Mucosa of descending colon (tissue), 3 donors: ENCODE data around the gene STUB1. TPM values are rescaled to one million over a fixed set of nuclear protein-coding genes. Genes with fewer than 3 reads are reported as not detected.

Source experiments
- ATAC-seq: fragments of 200-7000 bp; cut with Tn5 transposase; one replicate; pipeline ENCODE4 v1.9.1; 2020; ENCODE audit warnings: mild to moderate bottlenecking, moderate library complexity
- DNase-seq, 3 donors: peaks; one replicate each; pipeline ENCODE4 v3.0.0-alpha.2; 2020
- H3K36me3 ChIP-seq: fragments of 200-600 bp; one replicate; pipeline ENCODE4 v1.8.0; 2021; ENCODE audit warnings: low read depth, mild to moderate bottlenecking
- H3K4me1 ChIP-seq: fragments of 200-600 bp; one replicate; pipeline ENCODE4 v1.8.0; 2021; ENCODE audit warnings: low read depth, mild to moderate bottlenecking
- H3K4me3 ChIP-seq: fragments of 200-600 bp; one replicate; pipeline ENCODE4 v1.8.0; 2021; ENCODE audit warnings: mild to moderate bottlenecking
- H3K9me3 ChIP-seq: fragments of 200-600 bp; one replicate; pipeline ENCODE4 v1.8.0; 2021; ENCODE audit warnings: mild to moderate bottlenecking
- intact Hi-C, 2 donors: fragments of 100-400 bp; cut with DNase I in 1 of 2; cut with micrococcal nuclease in 1 of 2; formaldehyde crosslinking; loops; one replicate each; pipeline versions ENCODE4 v1.11.0 to v1.11.1; 2022; cut with DNase I, micrococcal nuclease
- total RNA-seq, 3 donors: library from RNA; stranded (reverse); fragmentation: NEBNext Ultra II Directional in 2 of 3; extraction: Animal tissue kit (Norgen Biotek cat#: 25700) in 2 of 3; gene quantifications; one replicate each; pipeline versions ENCODE4 v1.2.1 to v1.2.4, GENCODE V29; 2021 to 2023
- TF ChIP-seq, protein P1 (sequence below): fragments of 200-600 bp; IDR thresholded peaks from one replicate; pipeline ENCODE4 v1.8.0; 2022; ENCODE audit warnings: antibody characterized with exemption, mild to moderate bottlenecking
- donor health status: DM: no; HTN: no; CAD: no; lungs with moderate emphysema.
- donor health status: DM: no; HTN: no; CAD: no.
- donor health status: DM: no; HTN: yes; CAD: no.

STUB1 gene
- total RNA-seq, 3 donors from 2014 or later, result 77.8 to 119 (median 108) TPM

DNA sequence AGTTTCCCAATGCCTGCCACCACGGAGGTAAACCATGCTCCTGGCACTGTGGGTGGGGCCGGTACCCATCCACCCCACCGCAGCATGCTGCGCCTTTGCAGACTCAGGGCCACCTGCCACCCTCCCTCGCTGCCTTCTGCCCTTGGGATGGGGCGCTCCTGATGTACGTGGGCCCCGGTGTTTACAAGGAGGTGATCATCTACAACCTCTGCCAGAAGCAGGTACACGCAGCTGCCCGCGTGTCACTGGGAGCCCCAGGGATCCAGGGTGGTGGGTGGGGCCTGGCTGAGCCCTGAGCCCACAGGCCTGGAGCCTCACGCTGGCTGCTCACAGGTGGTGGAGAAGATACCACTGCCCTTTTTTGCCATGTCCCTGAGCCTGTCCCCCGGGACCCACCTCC is 13.6 kb upstream of the STUB1 start:
- H3K4me1 ChIP-seq, result peaks cover 8% of the 10 kb centered on the region
- DNase-seq (peak in 1 of 3 donors; percentile 33), ATAC-seq (no peak)
- peaks cover 7% of the 10 kb centered on the region for H3K36me3 ChIP-seq
- no peaks in the 10 kb centered on the region for H3K9me3 ChIP-seq
- TF ChIP-seq, protein P1, sequence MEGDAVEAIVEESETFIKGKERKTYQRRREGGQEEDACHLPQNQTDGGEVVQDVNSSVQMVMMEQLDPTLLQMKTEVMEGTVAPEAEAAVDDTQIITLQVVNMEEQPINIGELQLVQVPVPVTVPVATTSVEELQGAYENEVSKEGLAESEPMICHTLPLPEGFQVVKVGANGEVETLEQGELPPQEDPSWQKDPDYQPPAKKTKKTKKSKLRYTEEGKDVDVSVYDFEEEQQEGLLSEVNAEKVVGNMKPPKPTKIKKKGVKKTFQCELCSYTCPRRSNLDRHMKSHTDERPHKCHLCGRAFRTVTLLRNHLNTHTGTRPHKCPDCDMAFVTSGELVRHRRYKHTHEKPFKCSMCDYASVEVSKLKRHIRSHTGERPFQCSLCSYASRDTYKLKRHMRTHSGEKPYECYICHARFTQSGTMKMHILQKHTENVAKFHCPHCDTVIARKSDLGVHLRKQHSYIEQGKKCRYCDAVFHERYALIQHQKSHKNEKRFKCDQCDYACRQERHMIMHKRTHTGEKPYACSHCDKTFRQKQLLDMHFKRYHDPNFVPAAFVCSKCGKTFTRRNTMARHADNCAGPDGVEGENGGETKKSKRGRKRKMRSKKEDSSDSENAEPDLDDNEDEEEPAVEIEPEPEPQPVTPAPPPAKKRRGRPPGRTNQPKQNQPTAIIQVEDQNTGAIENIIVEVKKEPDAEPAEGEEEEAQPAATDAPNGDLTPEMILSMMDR, result no peak
- intact Hi-C loops, result loop anchor here (10.0 kb wide), 1 partner anchor 92 kb away; no protein-coding TSS in a partner anchor
- H3K4me3 ChIP-seq, result no peak overlapping the region

DNA sequence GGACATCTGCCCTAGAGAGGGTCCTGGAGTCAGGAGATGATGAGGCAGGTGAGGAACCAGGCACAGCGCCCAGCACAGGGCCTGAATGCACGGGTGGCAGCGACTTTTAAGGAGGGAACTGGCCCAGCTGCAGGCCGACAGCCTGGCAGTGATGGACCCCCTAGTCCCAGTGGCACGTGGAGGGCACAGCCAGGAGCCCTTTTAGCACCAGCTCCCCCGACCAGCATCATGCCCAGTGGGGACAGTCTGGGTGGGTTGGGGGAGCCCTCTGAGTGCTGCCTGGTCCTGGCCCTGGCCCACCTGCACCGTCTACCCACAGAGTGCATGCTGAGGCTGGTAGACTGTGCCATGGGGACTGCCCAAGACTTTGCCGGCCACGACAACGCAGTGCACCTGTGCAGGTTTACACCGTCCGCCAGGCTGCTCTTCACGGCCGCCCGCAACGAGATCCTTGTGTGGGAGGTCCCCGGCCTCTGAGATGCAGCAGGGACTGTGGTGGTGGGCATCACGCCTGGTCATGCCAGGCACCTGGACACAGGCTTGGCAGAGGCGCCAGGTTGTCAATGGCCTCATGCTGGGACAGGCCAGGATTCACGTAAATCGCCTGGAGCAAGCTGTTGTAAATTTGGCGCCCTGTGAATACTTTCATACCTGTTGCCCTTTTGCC is 13.0 kb upstream of the STUB1 start:
- DNase-seq (peak in 1 of 3 donors; percentile 56), ATAC-seq (no peak)
- Histone ChIP-seq H3K9me3 (no peaks in the 10 kb centered on the region), H3K4me1 (peaks cover 8% of the 10 kb centered on the region), H3K4me3 (no peak overlapping the region), H3K36me3 (peaks cover 9% of the 10 kb centered on the region)
- intact Hi-C loops, result loop anchor here (10.0 kb wide), 1 partner anchor 92 kb away; no protein-coding TSS in a partner anchor
- TF ChIP-seq, protein P1, result no peak

DNA sequence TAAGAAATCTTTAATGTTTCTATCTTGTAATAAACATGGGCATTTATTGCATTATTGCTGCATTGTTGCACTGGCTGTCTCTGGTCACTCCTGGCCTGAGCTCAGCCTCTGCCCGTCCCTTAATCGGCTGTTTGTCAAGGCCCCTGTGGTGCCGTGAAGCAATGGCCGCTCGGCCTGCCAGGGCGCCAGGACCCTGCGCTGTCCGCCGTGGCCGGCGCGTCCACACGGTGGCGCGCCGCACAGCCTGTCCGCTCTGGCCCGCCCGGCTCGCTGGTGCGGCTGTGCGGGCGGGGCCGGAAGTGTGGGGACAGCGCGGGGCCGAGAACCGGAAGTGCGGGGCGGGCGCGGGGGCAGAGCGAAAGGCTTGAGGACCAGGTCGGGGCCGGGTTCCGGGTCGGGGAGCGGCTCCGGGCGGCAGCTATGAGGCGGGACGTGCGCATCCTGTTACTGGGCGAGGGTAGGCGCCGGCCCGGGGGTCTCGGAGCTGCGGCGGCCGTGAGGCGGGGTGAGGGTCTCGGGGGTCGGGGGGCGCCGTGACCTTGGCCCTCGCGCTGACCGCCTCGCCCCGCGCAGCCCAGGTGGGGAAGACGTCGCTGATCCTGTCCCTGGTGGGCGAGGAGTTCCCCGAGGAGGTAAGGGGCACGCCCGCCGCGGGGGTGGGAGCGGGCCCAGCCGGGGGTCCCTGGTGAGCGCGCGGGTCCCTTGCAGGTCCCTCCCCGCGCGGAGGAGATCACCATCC is 12.3 kb upstream of the STUB1 start, which contains the start of gene RHOT2:
RHOT2 (plus strand) TSS at position 353 of the 739 bp plus-strand sequence; CDS start at position 421, 68 bp downstream.
- peak; percentile 97 for ATAC-seq
- TF ChIP-seq, protein P1, result peak; percentile 96
- H3K4me1 ChIP-seq, result peaks cover 8% of the 10 kb centered on the region
- peaks cover 12% of the 10 kb centered on the region for H3K36me3 ChIP-seq
- peak; percentile 94 to 97 (median 96) for DNase-seq
- intact Hi-C loops, result loop anchor here (10.0 kb wide), 1 partner anchor 93 kb away; no protein-coding TSS in a partner anchor
- H3K4me3 ChIP-seq, result peak within 1 kb of the TSS; percentile 95
- no peaks in the 10 kb centered on the region for H3K9me3 ChIP-seq

DNA sequence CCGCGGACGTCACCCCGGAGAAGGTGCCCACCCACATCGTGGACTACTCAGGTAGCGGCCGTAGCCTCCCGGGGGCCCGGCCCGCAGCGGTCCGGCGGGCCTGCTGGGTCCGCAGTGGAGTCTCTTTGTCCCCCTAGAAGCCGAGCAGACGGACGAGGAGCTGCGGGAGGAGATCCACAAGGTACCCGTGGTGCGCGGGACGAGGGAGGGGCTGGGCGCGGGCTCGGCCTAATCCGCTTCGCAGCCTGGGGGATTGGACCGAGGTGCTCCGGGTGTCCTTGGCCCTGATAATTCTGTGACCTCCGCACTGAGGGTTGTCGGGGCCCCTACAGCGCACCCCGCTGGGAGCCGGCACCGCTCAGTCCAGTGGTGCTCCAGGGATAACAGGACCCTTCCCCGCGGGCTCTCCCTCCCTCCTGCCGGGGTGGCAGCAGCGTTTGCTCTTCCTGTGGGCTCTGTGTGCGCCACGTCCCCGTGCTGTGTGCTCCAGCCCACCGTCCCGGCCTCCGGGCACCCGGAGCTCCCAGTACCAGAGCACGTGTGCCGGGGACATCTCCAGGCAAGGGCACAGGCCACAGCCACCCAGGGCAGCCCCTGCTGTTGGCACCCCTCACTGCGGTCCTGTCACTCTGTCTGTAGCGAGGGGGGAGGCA is 11.6 kb upstream of the STUB1 start:
- peaks cover 13% of the 10 kb centered on the region for H3K36me3 ChIP-seq
- ATAC-seq, result peak; percentile 25
- DNase-seq, result peak in 1 of 3 donors; percentile 60
- peaks cover 8% of the 10 kb centered on the region for H3K4me1 ChIP-seq
- H3K4me3 ChIP-seq, result peak overlapping the region; percentile 95
- intact Hi-C loops, result loop anchor here (10.0 kb wide), 1 partner anchor 94 kb away; no protein-coding TSS in a partner anchor
- H3K9me3 ChIP-seq, result no peaks in the 10 kb centered on the region
- TF ChIP-seq, protein P1, result no peak

DNA sequence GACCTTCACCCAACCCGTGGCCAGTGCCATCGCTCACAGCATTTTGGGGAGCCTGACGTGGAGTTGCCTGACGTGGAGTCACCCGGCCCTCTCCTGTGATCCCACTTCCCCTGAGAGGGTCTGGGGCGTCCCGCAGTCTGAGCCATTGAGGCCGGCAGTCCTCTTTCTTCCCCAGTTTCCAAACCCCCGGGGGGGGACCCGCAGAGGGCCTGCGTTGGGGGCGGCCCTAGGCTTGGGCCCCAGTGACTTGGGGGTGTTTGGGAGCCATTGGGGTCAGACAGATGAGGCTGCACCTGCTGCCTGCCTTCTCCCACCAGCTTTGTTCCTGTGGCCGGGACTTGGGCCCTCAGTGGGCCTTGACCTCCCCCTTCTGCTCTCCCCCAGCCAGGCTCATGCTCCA is 10.5 kb upstream of the STUB1 start:
- TF ChIP-seq, protein P1, result no peak
- no peak overlapping the region for H3K4me3 ChIP-seq
- H3K36me3 ChIP-seq, result peaks cover 13% of the 10 kb centered on the region
- ATAC-seq (no peak), DNase-seq (no peak)
- H3K4me1 ChIP-seq, result peaks cover 8% of the 10 kb centered on the region
- intact Hi-C loops, result loop anchor here (10.0 kb wide), 1 partner anchor 95 kb away; no protein-coding TSS in a partner anchor
- no peaks in the 10 kb centered on the region for H3K9me3 ChIP-seq
